HG03108 (cell line): ENCODE measurements around the gene DCD.
"Not testable (repeated sequence)": the region's sequence is repeated elsewhere in the genome, so short reads cannot be mapped to it uniquely, and the experiment has no call there.

Source experiments
- ATAC-seq: cut with Tn5 transposase; IDR thresholded peaks from one replicate; pipeline ENCODE4 v1.9.1; 2021; ENCODE audit warnings: moderate library complexity; ENCODE audit not compliant: unreplicated experiment

The DCD gene

DNA sequence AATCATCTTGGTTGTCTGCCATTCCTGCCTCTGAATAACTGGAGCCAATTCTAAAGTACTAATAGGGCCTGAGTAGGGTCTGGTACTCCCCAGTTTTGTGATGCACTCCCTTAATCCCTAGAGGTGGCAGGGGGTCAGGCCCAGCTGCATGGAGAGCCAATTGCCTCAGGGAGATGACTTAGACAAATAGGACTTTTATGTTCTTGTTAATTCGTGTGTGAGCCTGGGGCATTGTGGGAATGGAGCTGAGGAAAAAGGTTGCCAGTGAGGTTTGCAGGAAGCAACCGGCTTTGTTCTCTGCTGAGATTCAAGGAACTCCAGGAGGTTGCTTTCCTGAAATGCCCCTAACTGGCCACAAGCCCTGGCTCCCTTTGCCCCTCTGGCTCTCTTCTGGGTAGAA lies 6.8 kb upstream of the DCD start:
- no peak for ATAC-seq

DNA sequence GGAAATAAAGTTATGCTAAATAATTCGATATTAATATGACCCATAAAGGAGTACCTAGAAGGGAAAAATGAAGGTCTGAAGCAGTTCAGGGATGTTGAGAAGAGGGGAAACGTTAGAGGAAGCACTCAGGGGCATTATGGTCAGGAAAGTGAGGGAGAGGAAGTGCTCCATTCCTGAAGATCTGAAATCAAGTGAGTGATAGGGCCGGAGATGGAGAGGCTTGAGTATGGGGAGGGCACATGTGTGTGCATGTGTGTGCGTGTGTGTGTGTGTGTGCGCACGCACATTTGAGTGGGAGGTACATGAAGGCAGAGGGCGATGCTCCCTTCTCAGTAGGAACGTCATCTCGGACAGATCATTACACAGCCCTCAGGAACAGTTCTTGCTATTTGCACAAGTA lies 4.9 kb upstream of the DCD start:
- no peak for ATAC-seq

DNA sequence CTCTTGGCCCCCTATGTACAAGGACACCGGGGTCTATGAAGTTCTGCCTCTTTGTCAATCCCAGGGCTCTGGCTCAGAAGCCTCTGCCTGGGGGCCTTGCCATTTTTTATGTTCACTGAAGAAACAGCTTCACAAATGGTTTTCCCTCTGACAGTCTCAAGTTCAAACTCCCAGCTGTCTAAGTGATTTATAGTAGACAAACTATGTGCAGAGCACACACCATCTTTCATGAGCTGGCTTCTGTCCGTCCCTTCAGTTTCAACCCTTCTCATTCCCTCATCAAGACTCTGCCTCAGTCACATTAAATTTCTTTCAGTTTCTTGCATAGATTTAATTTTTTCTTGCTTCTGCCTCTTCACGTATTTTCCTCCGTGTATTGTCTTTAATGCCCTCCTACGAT lies 2.7 kb upstream of the DCD start:
- ATAC-seq: no peak

DNA sequence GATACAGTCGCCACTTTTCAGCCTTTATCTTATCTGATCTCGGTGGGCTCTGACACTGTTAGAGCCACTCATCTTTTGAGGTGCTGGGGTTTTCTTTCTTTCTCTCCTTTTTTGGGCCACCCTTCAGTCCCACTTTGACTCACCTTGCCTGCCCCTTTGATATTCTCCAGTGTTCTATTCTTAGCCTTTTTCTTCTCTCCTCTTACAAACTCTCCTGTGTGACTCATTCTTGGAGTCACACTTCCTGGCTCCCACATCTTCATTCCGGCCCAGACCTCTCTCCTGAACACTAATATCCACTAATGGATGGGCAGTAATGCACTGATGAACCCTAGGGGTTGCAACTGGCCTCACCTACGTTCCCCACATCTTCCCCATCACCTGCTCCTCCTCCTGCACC lies 2.2 kb upstream of the DCD start:
- no peak for ATAC-seq

DNA sequence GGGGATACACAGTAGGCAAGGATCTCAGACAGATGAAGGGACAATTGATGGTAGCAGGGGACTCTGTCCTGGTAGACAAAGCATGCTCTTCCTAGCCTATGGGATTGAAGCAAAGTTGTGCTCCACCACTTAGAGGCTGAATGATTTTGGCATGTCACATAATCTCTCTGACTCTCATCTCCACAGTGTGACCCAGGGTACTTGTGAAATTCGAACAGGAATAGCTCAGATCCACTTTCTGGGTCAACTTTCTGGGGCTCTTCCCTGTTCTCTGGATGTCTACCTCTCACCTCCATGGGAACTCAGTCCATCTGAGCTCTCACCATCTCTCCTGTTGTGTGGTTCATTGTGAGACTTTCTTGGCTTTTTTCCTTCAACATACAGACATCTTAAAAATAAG lies 1.7 kb upstream of the DCD start:
- ATAC-seq: no peak

DNA sequence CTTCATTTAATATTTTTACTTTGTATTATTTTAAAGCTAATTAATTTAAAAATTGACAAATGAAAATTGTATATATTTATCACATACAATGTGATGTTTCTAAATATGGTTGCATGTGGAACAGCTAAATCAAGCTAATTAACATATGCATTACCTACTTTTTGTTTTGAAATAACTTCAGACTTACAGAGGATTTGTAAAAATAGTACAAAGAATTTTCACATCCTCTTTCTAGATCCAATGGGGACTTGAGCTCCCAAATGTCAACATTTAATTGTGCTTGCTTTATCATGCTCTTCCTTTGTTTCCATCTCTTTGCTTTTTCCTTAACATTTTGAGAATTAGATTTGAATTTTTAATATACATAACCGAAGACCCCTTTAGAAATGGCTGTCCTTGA lies 6.6 kb downstream of the DCD start:
- ATAC-seq: no peak

DNA sequence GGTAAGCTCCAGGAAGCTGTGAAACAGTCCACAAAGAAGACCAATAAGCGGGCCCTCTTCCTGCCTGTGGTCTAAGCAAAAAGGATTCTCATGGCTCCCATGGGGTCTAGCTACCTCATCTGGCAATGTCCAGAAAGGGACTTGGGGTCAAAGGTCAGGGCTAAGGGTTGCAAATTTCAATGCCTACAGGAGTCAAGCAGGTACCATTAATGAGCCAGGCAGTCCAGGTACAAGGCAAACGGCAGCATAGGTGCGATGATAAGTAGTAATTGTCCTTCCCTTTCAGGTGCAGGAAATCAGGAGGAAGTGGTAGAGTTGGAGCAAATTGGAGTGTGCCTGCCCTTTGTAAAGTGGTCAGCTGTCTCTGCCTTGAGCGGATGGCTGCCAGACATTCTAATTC lies 7.1 kb downstream of the DCD start:
- ATAC-seq: no peak

DNA sequence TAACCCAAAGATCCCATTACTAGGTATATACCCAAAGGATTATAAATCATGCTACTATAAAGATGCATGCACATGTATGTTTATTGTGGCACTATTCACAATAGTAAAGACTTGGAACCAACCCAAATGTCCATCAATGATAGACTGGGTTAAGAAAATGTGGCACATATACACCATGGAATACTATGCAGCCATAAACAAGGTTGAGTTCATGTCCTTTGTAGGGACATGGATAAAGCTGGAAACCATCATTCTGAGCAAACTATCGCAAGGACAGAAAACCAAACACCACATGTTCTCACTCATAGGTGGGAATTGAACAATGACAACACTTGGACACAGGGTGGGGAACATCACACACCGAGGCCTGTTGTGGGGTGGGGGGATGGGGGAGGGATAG lies 9.1 kb downstream of the DCD start:
- ATAC-seq: not testable (repeated sequence)

DNA sequence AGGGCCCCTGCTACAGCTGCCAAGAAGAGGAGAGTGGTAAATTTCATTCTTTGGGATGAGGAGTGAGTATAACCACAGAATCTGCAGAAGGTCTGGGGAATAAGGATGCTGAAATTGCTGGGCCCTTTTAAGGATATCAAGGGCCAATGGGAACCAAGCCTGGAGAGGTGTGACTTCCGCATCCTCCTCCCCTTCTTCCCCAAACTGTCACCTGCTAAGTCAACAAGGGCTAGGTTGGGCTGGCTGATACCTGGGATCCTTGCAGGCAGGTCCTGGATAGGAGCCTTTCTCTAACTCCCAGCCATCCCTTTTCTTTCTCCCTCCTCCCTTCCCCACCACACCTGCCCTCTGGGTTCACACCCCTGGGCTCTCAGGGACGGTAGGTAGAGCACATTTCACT lies 13.4 kb downstream of the DCD start, which contains the start of gene LACRT:
TSS of gene LACRT (minus strand) at position 101 of the 400 bp plus-strand sequence. CDS start at position 47, 54 bp downstream.
- no peak for ATAC-seq

DNA sequence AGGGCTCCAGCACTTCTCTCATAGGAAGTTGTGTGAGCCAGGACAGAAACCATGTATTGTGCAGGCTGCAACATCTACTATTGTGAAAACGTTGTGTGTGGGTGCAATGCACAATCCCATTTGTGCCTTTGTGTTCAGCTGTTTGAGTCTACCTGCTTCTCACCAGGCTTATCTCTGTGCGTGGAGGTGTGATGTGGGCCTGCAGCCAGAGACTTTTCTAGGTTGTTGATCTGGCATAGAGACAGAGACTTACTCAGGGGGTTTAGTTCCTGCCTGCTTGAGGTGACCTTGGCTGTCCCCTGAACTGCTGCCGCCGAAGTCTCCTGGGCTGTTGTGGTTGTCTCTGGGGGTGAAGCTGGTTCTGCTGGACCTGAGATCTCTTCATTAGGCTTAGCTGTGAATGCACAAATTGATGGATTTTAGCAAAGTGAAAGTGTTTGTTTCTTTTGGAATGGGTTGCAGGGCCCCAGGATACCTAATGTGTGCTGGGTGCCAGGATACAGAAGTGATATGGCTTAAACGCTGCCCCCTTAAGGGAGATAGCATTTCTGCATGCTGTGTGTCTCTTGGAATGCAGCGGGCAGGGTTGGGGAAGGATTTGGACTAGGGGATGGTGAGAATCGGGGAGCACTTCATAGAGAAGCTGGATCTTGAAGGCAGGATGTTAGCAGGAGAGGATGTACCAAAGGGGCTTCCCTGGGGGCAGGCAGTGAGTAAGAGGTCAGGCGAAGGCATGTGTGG lies 16.0 kb downstream of the DCD start:
- ATAC-seq: no peak

DNA sequence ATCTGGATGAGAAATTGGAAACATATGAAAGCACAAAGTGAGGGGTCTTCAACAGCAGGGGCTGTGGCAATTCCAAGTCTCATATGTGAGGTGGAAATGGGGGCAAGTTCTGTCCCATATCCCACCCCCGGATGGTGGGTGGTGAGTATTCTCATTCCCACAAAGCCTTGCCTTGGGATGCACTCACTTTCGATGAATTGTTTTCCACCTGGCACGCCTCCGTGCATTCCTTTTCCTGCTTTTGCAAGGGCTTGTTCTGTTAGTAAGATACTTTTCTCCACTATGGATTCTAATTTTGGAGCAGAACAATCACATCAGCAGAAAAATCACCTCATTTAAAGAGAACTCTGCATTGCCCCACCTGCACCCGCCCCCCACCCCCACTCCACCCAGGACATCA lies 16.6 kb downstream of the DCD start:
- ATAC-seq: no peak

DNA sequence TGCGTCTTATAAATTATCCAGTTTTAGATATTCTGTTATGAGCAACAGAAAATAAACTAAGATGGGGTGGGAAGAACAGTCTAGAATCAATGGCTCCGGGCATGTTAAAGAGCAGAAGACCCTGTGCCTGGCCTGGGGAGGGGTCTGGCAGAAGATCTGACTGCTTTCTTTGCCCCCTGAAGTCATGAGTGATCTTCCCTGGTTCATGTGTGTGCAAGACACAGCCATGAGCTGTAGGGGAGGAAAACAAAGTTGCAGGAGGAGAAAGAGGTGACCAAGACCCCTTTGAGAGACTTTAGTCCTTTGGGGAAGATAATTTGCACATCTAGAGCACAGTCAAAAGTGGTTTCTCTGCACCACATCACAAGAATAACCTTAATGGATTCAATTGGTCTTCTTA lies 18.2 kb downstream of the DCD start:
- no peak for ATAC-seq

DNA sequence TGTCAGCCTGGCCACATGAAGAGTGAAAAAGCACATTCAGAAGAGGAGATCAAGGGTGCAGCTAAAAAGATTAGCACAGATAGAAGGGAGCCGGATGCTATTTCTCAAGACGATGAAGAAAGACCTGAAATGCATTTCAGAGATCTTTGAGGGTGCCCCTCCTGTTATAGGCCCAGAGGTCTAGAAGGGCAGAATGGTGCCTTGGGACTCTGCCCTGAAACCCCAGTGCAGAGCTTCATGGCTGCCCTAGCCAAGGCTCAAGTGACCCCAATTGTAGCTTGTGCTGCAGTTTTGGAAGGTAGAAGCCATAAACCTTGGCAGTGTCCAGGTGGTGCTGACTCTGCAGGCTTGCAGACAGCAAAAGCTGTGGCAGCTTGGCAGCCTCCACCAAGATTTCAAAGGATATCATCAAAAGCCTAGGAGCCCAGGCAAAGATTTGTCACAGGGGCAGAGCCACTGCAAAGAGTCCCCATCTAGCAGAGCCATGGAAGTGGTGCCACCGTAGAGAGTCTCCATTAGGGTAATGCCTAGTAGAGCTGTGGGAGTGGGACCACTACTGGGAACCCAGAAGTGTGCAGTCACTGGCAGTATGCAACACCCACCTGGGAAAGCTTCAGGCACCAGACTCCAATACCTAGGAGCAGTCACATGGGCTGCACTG lies 19.8 kb downstream of the DCD start:
- ATAC-seq: no peak

DNA sequence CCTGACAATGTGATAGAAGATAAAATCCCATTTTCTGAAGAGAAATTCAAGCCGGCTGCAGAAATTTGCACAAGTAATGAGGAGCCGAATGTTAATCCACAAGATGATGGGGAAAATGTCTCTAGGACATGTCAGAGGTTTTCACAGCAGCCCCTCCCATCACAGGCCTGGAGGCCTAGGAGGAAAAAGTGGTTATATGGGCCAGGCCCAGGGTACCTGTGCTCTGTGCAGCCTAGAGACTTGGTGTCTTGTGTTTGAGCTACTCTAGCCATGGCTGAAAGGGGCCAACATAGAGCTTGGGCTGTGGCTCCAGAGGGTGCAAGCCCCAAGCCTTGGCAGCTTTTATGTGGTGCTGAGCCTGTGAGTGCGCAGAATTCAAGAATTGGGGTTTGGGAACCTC lies 20.9 kb downstream of the DCD start:
- no peak for ATAC-seq

DNA sequence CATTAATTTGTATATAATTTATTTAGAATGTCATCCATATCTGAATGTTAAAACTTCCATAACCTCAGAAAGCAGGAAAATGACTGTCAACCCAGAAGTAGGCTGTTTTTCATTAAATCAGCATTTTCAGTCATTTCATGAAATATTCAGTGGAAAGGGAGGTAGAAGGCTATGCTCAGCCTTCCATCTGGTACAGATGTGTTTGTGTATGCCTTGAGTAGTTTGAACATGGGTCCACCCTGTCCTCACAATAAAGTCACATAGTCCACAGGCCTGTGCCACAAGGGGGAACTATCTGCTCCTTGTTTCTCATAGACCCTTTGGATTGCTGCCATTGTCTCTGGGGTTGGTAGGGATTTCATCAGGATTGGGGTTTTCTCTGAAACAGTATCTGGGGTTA lies 22.6 kb downstream of the DCD start:
- ATAC-seq: no peak

DNA sequence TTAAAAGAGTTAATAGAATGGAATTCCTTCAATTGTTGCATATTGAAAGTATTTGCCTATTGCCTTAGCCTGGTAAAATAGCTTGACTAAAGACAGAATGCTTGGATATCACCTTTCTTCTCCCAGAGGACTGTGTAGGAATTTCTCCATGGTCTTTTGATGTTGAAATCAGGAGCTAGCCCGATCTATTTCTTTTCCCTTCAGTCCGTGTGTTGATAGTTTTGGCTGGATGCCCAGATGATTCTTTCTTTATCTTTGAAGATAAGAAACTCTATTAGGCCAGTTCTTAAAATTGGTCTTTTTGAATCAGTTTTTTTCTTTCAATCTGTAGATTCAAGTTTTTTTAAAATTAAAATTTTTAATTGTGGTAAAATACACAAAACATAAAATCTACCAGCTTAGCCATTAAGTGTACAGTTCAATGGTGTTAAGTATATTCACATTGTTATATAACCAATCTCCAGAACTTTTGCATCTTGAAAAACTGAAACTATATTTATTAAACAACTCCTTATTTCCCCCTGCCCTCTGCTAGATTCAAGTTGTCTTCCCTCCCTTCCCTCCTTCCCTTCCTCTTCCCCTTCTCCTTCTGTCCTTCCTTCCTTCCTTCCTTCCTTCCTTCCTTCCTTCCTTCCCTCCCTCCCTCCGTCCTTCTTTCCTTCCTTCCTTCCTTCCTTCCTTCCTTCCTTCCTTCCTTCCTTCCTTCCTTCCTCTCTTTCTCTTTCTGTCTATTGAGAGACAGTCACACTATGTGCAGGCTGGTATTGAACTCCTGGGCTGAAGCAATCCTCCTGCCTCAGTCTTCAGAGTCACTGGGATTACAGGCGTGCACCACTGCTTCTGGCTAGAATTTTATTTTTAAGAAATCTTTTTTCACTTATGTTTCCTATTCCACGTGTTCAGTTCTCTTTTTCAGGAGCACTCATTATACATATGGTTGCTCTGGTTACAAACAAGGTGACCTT lies 23.6 kb downstream of the DCD start:
- no peak for ATAC-seq

DNA sequence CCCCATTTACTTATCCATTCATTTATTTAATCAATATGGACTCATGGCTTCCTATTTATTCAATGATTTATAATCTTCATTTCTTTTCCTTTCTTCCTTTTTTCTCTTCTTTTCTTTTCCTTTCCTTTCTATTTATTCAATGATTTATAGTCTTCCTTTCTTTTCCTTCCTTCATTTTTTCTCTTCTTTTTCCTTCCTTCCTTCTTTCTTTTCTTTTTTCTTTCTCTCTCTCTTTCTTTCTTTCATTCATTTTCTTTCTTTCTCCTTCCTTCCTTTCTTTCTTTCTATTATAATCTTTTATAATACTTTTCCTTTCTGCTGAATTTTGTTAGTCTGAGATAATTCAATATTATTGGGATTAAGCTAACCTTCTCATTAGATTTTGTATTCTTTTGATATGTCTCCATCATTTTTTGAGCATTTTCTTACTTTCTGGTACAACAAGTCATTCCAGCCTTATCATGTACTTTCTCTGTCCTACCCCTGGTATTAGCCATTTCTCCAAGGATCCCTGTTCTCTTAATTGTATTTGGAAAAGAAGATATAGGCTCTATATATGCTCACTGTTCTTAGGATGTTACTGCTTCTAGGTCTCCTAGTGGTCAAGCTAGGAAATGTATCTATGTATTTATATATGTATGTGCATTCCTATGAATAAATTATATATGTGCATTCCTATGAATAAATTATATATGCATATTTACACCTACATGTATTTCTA lies 25.5 kb downstream of the DCD start:
- no peak for ATAC-seq

DNA sequence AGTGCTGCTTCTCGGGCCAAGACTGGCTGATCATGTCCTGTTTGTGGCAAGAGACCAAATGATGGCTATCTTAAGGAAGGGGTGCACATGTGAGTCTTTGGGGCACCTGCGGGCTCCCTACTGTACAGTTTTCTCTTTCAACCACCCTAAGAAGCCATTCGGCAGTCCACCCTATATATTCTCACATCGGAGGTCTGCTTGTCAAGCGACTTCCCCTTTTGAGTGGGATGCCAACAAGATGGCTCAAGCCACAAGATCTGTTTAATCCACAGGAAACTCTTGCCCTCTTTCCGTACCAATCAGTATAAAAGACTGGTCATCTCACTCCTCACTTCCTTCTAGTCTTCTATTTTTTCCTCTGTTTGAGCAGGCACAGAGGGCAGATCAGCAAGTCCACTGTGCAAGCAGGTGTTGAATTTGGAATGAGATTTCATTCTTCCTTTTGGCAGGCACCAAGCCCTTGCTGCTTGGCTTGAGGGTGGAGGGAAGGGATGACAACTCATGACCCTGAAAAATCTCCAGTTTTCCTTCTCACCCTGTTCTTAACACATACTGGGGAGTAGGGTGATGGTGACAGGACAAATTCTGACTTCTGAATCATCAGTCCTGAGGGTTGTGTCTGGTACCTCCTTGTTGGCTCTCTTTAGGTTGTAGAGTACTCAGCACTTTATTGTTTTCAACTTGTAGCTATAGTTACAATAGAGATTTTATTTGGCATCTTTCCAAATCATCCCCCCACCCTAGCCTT lies 31.1 kb downstream of the DCD start:
- ATAC-seq: no peak

DNA sequence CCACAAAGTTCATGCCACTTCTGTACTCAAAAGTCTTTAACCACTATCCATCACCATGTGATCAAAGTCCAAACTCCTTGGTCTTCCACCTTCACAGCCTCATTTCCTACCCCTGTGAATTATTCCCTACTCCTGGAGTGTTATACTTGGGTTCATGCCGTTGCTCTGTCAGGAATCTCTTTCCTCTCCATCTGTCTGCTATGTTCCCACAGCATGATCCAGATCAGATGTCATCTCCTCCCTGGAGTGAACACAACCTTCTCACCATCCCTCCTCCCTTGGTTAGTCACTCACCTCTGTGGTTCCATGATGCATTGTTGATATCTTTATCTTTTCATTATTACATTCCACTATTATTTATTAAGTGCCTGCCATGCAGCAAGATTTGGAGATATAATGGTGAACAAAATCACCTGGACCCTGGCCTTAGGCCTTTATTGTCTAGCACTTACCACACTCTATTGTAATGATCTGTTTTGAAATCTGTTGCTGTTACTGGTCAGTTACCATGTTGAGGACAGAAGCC lies 35.9 kb downstream of the DCD start:
- ATAC-seq: no peak

DNA sequence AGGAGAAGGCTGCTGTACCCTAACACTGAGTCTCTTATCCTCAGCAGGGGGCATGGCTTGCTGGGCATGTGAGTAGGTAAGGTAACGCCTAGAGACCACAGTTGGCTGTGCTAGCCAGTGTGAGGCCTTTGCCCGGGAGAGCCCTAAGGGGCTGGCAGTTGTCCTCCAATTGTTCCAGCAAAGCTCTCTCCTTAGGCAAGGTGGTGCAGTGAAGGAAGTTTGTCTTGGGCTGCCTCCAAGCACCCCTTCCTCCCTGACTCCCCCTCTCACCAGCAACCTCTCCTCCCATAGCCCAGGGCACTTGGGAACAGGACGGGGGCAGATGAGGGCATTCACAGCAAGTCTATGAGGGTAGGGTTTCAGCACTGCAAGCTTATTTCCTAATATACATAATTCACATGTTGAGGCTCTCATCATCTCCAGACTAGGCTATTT lies 36.4 kb downstream of the DCD start:
- ATAC-seq: no peak
